CD4-positive, alpha-beta T cell (primary cell): ENCODE results near the gene CNKSR3. TPM values are rescaled to one million over a fixed set of nuclear protein-coding genes. Genes with fewer than 3 reads are reported as not detected.

Experiments
- ATAC-seq: fragments of 200-7000 bp; cut with Tn5 transposase; one replicate; pipeline ENCODE4 v1.10.0; 2022; ENCODE audit warnings: mild to moderate bottlenecking; ENCODE audit not compliant: poor library complexity
- CTCF ChIA-PET: fragments of 350-600 bp; sonication (Branson Sonifier 250); formaldehyde crosslinking; loops from one replicate; lab custom pipeline; 2021; ENCODE audit warnings: antibody characterized with exemption, inconsistent platforms; lab: Charles Lee
- POLR2A ChIA-PET: fragments of 350-600 bp; sonication (Branson Sonifier 250); formaldehyde crosslinking; loops from one replicate; lab custom pipeline; 2021; ENCODE audit warnings: antibody characterized with exemption, inconsistent platforms; lab: Charles Lee
- DNase-seq, 14 experiments: peaks; one replicate each; pipeline ENCODE4 v3.0.0-alpha.2; 2013 to 2020; ENCODE audit warnings: mixed read lengths in 2 of 14
- H3K27ac ChIP-seq, 2 donors: one replicate each; pipeline versions ENCODE4 v1.5.1 to v1.7.0; 2013; ENCODE audit warnings: low read length in 2 of 2, low read depth in 1 of 2, mild to moderate bottlenecking in 1 of 2
- H3K27me3 ChIP-seq, 2 experiments: 1 replicate in 1 of 2; 2 replicates in 1 of 2; pipeline versions ENCODE4 v1.6.1 to v1.7.0; 2013; ENCODE audit warnings: low read length in 2 of 2, control low read depth in 1 of 2, mild to moderate bottlenecking in 1 of 2, moderate library complexity in 1 of 2; ENCODE audit not compliant: insufficient read depth in 2 of 2, control insufficient read depth in 1 of 2
- H3K36me3 ChIP-seq: one replicate; pipeline ENCODE4 v1.6.1; 2013; ENCODE audit warnings: low read length, control low read depth; ENCODE audit not compliant: insufficient read depth
- H3K4me1 ChIP-seq: one replicate; pipeline ENCODE4 v1.6.1; 2013; ENCODE audit warnings: low read length, control low read depth; ENCODE audit not compliant: insufficient read depth
- H3K4me3 ChIP-seq: one replicate; pipeline ENCODE4 v1.5.1; 2013; ENCODE audit warnings: mild to moderate bottlenecking, low read length, moderate library complexity
- H3K9me3 ChIP-seq, 2 experiments: 1 replicate in 1 of 2; 2 replicates in 1 of 2; pipeline versions ENCODE4 v1.6.1 to v1.7.0; 2013; ENCODE audit warnings: low read length in 2 of 2, mild to moderate bottlenecking in 2 of 2, control low read depth in 1 of 2, moderate library complexity in 1 of 2; ENCODE audit not compliant: control insufficient read depth in 1 of 2, insufficient read depth in 1 of 2
- H3K27ac Mint-ChIP-seq: one replicate; pipeline ENCODE4 v1.8.0; 2020; ENCODE audit warnings: mixed read lengths
- H3K27me3 Mint-ChIP-seq: one replicate; pipeline ENCODE4 v1.8.0; 2021; ENCODE audit warnings: mixed read lengths
- H3K36me3 Mint-ChIP-seq: one replicate; pipeline ENCODE4 v1.8.0; 2021; ENCODE audit warnings: low read depth, mixed read lengths
- H3K4me1 Mint-ChIP-seq: one replicate; pipeline ENCODE4 v1.8.0; 2021; ENCODE audit warnings: low read depth, mixed read lengths
- H3K4me3 Mint-ChIP-seq: one replicate; pipeline ENCODE4 v1.8.0; 2020; ENCODE audit warnings: mild to moderate bottlenecking, mixed read lengths
- H3K9me3 Mint-ChIP-seq: one replicate; pipeline ENCODE4 v1.8.0; 2020; ENCODE audit warnings: mixed read lengths
- intact Hi-C, 2 experiments: fragments of 100-400 bp; cut with DNase I in 1 of 2; cut with micrococcal nuclease in 1 of 2; formaldehyde crosslinking; loops; one replicate each; pipeline versions ENCODE4 v1.15.1 to v1.9.0; 2023 to 2025; cut with DNase I, micrococcal nuclease
- polyA plus RNA-seq, 2 donors: library from polyadenylated mRNA; unstranded; fragments of 120-200 nt; gene quantifications; one replicate each; pipeline ENCODE4 v1.2.1, GENCODE V29; 2013
- total RNA-seq, 174 experiments: library from RNA in 2 of 174; stranded (reverse) in 2 of 174; gene quantifications; one replicate each; pipeline ENCODE4 v1.2.3 and lab custom pipeline; 2021 to 2026
- TF ChIP-seq, protein P1 (sequence below): fragments of 200-600 bp; IDR thresholded peaks from one replicate; pipeline ENCODE4 v1.8.0; 2022; ENCODE audit warnings: antibody characterized with exemption, mild to moderate bottlenecking

Gene CNKSR3
- total RNA-seq (under 1 TPM in 1 of 2 experiments, not detected in 1; 0.14 TPM), total RNA-seq (lab: John Stamatoyannopoulos, UW) (0 to 2.7 (median 0.28) reads per million in 172 experiments)
- 0.06 TPM for polyA plus RNA-seq (2013, experiment 1 of 2)
- polyA plus RNA-seq (2013, experiment 2 of 2): 0.39 TPM

DNA sequence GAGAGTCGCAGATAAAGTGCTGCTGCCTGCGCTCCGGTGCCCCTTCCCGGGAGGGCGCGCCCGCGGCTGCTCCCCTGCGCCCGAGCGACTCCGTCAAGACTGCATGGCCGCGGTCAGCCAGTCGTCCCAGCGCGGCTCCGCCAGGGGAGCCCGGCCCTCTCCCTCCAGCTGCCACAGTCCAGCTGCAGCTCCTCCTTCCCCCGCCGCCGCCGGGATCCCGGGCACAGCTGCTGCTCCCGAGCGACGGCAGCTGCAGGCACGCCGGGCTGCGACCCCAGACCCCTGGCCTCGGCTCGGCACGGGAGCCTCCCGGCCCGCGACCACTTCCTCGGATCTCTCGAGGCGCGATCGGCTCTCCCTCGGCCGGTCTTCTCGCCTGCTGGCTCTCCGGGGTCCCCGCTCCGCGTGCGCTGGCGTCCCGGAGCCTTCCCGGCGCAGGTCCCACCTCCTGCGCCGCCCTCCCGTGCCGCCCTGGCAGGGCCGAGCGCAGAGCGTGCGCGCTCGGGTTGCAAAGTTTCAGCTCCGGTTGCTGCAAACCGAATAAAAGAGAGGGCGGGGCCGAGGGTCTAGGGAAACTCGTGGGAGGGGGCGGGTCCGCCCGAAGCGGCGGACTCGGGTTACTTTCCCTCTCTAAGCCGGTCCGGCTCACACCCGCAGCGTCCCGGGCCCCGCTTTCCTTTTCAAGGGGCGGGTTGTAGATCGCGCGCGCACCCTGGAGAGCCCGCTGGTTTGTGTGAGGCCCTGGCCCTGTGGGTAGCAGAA lies at the start of gene CNKSR3:
TSS of gene CNKSR3 (minus strand) at position 542 of the 762 bp plus-strand sequence. CDS start 571 bp downstream, outside the sequence.
- Mint-ChIP-seq H3K27ac (no peak within 1 kb of the TSS), H3K4me3 (peak within 1 kb of the TSS; percentile 74), H3K27me3 (peaks cover 68% of the 10 kb centered on the region), H3K4me1 (peaks cover 15% of the 10 kb centered on the region), H3K36me3 (no peaks in the 10 kb centered on the region), H3K9me3 (no peaks in the 10 kb centered on the region)
- TF ChIP-seq, protein P1, sequence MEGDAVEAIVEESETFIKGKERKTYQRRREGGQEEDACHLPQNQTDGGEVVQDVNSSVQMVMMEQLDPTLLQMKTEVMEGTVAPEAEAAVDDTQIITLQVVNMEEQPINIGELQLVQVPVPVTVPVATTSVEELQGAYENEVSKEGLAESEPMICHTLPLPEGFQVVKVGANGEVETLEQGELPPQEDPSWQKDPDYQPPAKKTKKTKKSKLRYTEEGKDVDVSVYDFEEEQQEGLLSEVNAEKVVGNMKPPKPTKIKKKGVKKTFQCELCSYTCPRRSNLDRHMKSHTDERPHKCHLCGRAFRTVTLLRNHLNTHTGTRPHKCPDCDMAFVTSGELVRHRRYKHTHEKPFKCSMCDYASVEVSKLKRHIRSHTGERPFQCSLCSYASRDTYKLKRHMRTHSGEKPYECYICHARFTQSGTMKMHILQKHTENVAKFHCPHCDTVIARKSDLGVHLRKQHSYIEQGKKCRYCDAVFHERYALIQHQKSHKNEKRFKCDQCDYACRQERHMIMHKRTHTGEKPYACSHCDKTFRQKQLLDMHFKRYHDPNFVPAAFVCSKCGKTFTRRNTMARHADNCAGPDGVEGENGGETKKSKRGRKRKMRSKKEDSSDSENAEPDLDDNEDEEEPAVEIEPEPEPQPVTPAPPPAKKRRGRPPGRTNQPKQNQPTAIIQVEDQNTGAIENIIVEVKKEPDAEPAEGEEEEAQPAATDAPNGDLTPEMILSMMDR: no peak
- ATAC-seq: no peak
- no peaks in the 10 kb centered on the region for H3K36me3 ChIP-seq
- intact Hi-C loops: no loop called here
- peaks cover 29 to 31% of the 10 kb centered on the region in 2 experiments for H3K27me3 ChIP-seq
- ChIA-PET CTCF (no interaction called here), POLR2A (no interaction called here)
- H3K27ac ChIP-seq: no peak within 1 kb of the TSS
- H3K4me1 ChIP-seq: peaks cover 8% of the 10 kb centered on the region
- peak in 4 of 14 experiments; percentile 4 to 14 (median 11) for DNase-seq
- peak within 1 kb of the TSS; percentile 34 for H3K4me3 ChIP-seq
- no peaks in the 10 kb centered on the region for H3K9me3 ChIP-seq

DNA sequence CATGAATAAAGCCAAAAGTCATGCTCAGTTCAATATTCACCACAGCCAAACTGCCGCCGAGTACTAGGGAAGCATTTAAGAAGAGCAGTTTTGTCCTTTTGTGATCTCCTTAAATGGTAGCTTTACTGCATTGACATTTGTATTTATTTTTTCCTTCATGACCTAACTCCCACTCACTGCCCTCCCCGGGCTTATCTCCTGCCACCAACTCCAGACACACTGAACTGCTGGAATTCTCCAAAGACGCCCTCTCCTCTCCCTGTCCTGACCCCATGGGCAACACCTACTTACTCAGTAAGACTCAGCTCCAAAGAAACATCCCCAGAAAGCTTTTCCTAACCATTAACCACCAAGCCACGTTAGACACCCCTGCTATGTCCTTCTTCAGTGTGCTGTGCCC lies 48.5 kb upstream of the CNKSR3 start:
- Histone ChIP-seq H3K36me3 (no peaks in the 10 kb centered on the region), H3K27ac (no peak overlapping the region), H3K27me3 (no peaks in the 10 kb centered on the region), H3K4me3 (no peak overlapping the region), H3K9me3 (no peaks in the 10 kb centered on the region), H3K4me1 (no peaks in the 10 kb centered on the region)
- POLR2A ChIA-PET: no interaction called here
- ATAC-seq: no peak
- Mint-ChIP-seq H3K36me3 (no peaks in the 10 kb centered on the region), H3K27ac (no peak overlapping the region), H3K4me3 (no peak overlapping the region), H3K4me1 (no peaks in the 10 kb centered on the region), H3K27me3 (no peaks in the 10 kb centered on the region), H3K9me3 (no peaks in the 10 kb centered on the region)
- CTCF ChIA-PET: no interaction called here
- DNase-seq: no peak
- TF ChIP-seq, protein P1: no peak
- intact Hi-C loops: no loop called here

DNA sequence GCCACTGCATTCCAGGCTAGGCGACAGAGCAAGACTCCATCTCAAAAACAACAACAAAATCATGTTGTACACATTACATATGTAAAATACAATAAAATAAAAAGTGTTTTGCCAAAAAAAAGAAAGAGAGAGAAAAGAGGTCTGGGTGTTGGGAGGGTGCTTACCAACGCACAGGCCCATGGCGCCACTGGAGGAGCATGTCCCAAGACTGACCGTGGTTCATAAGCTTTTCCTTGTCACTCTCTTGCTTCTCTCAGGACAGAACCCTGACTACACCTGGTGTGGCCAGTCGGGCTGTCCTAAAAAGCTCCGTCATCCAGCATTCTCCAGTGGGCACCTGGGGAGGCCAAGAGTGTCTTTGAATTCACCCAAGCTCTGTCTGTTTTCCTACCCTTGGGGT lies 48.0 kb upstream of the CNKSR3 start:
- no peak for DNase-seq
- H3K27ac ChIP-seq: no peak overlapping the region
- no peaks in the 10 kb centered on the region for H3K4me1 ChIP-seq
- intact Hi-C loops: no loop called here
- CTCF ChIA-PET: no interaction called here
- H3K36me3 Mint-ChIP-seq: no peaks in the 10 kb centered on the region
- POLR2A ChIA-PET: interaction anchor here (0.7 kb wide), 1 partner anchor 125 kb away, joined by 3 read pairs; no protein-coding TSS in a partner anchor
- H3K4me1 Mint-ChIP-seq: no peaks in the 10 kb centered on the region
- no peaks in the 10 kb centered on the region for H3K27me3 Mint-ChIP-seq
- no peak overlapping the region for H3K4me3 ChIP-seq
- TF ChIP-seq, protein P1: no peak
- no peak overlapping the region for H3K4me3 Mint-ChIP-seq
- H3K9me3 Mint-ChIP-seq: no peaks in the 10 kb centered on the region
- H3K27ac Mint-ChIP-seq: no peak overlapping the region
- no peaks in the 10 kb centered on the region for H3K9me3 ChIP-seq
- H3K27me3 ChIP-seq: no peaks in the 10 kb centered on the region
- no peak for ATAC-seq
- H3K36me3 ChIP-seq: no peaks in the 10 kb centered on the region
